Tibial nerve (tissue), 3 donors: Measurements from ENCODE around the gene MRPL37.

Source experiments
- POLR2A ChIP-seq, 2 donors: fragments of 450-650 bp; IDR thresholded peaks; one replicate each; pipeline ENCODE4 v1.6.1; 2017; ENCODE audit warnings: antibody characterized with exemption in 2 of 2, mild to moderate bottlenecking in 2 of 2, moderate library complexity in 2 of 2
- TF ChIP-seq, protein P1 (sequence below), 5 experiments: fragments of 200-600 bp in 3 of 5; fragments of 450-650 bp in 2 of 5; sonication (generic) in 3 of 5; IDR thresholded peaks; one replicate each; pipeline ENCODE4 v1.5.1; 2016 to 2019; ENCODE audit warnings: antibody characterized with exemption in 5 of 5, mild to moderate bottlenecking in 3 of 5, moderate library complexity in 2 of 5

DNA sequence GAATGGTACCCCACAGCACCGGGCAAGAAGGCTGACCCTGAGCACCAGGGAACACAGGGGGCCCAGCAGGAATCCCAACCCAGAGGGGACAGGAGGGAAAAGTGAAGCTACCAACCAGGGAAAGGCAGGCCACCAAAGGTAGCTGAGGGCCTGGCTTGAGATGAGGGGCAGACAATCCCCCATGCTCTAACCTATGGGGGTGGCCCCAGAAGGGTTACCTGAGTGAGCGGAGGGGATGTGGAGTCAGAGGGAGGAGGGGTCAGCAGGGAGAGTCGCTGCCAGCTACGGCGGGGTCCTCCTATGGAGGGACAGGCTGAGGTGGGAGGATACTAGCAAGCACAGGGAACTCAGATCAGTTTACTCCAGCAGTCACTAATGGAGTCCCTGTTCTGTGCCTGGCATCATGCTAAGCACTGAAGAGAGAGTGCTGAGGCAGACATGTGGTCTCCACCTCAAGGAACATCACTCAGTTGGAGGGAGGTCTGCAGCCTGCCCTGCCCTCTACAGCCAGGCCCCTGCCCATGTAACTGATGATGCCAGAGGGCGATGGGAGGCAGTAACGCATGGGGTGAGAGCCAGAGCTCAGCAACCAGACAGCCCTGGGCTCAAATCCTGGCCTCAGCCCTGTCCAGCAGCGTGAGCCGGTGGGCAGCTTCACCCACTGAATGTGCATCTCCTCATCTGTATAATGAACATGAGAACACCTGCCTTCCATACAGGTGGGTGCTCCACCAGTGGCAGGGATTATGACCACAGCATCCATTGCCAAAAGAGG is 21.5 kb upstream of the MRPL37 start:
- TF ChIP-seq, protein P1, sequence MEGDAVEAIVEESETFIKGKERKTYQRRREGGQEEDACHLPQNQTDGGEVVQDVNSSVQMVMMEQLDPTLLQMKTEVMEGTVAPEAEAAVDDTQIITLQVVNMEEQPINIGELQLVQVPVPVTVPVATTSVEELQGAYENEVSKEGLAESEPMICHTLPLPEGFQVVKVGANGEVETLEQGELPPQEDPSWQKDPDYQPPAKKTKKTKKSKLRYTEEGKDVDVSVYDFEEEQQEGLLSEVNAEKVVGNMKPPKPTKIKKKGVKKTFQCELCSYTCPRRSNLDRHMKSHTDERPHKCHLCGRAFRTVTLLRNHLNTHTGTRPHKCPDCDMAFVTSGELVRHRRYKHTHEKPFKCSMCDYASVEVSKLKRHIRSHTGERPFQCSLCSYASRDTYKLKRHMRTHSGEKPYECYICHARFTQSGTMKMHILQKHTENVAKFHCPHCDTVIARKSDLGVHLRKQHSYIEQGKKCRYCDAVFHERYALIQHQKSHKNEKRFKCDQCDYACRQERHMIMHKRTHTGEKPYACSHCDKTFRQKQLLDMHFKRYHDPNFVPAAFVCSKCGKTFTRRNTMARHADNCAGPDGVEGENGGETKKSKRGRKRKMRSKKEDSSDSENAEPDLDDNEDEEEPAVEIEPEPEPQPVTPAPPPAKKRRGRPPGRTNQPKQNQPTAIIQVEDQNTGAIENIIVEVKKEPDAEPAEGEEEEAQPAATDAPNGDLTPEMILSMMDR (IDR thresholded peaks at IDR 0.05) = no peak
- TF ChIP-seq POLR2A (IDR thresholded peaks at IDR 0.05) = no peak
